Measurements from ENCODE around the gene GOT2. TPM values are rescaled to one million over a fixed set of nuclear protein-coding genes. Genes with fewer than 3 reads are reported as not detected.

GOT2 gene
- total RNA-seq, 1 experiment from 2014 or later = 96.9 TPM

DNA sequence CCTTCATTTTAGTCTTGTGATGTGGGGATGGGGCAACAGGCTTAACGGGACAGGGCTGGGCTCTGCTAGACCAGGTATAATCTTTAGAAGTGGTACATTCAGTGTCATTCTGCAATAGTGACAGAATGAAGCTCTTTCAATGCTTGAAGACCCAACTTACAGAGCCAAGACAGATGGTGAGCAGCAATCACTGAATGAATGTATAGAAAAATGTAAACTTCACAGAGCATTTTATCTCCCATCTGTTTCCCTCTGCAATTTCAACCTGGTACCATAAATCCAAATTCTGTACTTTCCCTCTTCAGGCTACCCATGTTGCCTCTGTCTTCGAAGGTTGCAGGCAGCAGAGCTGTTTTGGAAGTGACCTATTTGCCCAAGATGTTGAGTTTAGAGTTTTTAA, 33.5 kb upstream of the GOT2 start:
- ChIA-PET POLR2A (no interaction called here), CTCF (interaction anchor here (0.7 to 1.0 kb wide), 2 partner anchors 9 to 11 kb away, joined by 4 read pairs; no protein-coding TSS in a partner anchor)
- Mint-ChIP-seq H3K9me3 (ENCODE audit: unreplicated experiment) (no peaks in the 10 kb centered on the region), H3K4me1 (ENCODE audit: insufficient read depth, unreplicated experiment) (no peaks in the 10 kb centered on the region), H3K27me3 (ENCODE audit: insufficient read depth, unreplicated experiment) (no peaks in the 10 kb centered on the region), H3K36me3 (ENCODE audit: insufficient read depth, unreplicated experiment) (no peaks in the 10 kb centered on the region), H3K27ac (ENCODE audit: low read depth, unreplicated experiment) (no peak overlapping the region), H3K4me3 (ENCODE audit: unreplicated experiment) (no peak overlapping the region)
- intact Hi-C loops (cut with micrococcal nuclease) = no loop called here
- no TSS peak for BruUV-seq (replicated peaks)
- DNase-seq (ENCODE audit: unreplicated experiment) = no peak
- TF ChIP-seq, protein P1, sequence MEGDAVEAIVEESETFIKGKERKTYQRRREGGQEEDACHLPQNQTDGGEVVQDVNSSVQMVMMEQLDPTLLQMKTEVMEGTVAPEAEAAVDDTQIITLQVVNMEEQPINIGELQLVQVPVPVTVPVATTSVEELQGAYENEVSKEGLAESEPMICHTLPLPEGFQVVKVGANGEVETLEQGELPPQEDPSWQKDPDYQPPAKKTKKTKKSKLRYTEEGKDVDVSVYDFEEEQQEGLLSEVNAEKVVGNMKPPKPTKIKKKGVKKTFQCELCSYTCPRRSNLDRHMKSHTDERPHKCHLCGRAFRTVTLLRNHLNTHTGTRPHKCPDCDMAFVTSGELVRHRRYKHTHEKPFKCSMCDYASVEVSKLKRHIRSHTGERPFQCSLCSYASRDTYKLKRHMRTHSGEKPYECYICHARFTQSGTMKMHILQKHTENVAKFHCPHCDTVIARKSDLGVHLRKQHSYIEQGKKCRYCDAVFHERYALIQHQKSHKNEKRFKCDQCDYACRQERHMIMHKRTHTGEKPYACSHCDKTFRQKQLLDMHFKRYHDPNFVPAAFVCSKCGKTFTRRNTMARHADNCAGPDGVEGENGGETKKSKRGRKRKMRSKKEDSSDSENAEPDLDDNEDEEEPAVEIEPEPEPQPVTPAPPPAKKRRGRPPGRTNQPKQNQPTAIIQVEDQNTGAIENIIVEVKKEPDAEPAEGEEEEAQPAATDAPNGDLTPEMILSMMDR (IDR thresholded peaks at IDR 0.05; ENCODE audit: unreplicated experiment) = no peak

DNA sequence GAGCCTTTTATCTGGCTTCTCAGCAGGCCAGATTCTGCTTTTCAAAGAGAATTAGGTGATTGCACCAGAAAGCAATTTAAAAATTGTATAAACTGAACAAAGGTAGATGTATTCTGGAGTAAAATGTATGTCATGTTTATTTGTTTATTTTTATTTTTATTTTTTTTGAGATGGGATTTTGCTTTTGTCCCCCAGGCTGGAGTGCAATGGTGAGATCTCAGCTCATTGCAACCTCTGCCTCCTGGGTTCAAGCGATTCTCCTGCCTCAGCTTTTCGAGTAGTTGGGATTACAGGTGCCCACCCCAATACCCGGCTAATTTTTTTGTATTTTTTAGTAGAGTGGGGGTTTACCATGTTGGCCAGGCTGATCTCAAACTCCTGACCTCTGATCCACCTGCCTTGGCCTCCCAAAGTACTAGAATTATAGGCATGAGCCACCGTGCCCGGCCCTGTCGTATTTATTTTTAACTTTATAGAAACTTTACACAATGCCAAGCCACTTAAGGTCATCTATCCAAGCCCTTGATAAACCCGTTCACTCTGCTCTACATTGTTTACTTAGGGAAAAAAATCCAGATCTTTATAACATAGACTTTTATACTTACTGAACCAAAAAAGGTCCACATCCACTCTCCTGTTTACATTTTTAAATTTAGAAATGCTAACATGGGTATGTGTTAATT, 22.7 kb upstream of the GOT2 start:
- TF ChIP-seq, protein P1 (IDR thresholded peaks at IDR 0.05; ENCODE audit: unreplicated experiment) = no peak
- H3K4me1 Mint-ChIP-seq (ENCODE audit: insufficient read depth, unreplicated experiment) = no peaks in the 10 kb centered on the region
- no peak overlapping the region for H3K4me3 Mint-ChIP-seq (ENCODE audit: unreplicated experiment)
- peaks cover 3% of the 10 kb centered on the region for H3K36me3 Mint-ChIP-seq (ENCODE audit: insufficient read depth, unreplicated experiment)
- ChIA-PET POLR2A (interaction anchor here (0.9 to 1.4 kb wide), 2 partner anchors 72 to 78 kb away, joined by 4 to 6 read pairs; partner anchors contain the start of gene SLC38A7), CTCF (interaction anchor here (0.7 to 5.8 kb wide), 13 partner anchors 11 to 197 kb away, joined by 3 to 36 read pairs (median 5); partner anchors contain the start of genes GOT2 and SLC38A7)
- no peak for DNase-seq (ENCODE audit: unreplicated experiment)
- no TSS peak for BruUV-seq (replicated peaks)
- no peaks in the 10 kb centered on the region for H3K9me3 Mint-ChIP-seq (ENCODE audit: unreplicated experiment)
- no peak overlapping the region for H3K27ac Mint-ChIP-seq (ENCODE audit: low read depth, unreplicated experiment)
- intact Hi-C loops (cut with micrococcal nuclease) = loop anchor here (5.0 kb wide), 1 partner anchor 419 kb away; no protein-coding TSS in a partner anchor
- H3K27me3 Mint-ChIP-seq (ENCODE audit: insufficient read depth, unreplicated experiment) = no peaks in the 10 kb centered on the region

GRCh38 chr16:58755989-58756649, 22.0 kb upstream of the GOT2 start:
- Mint-ChIP-seq H3K27me3 (ENCODE audit: insufficient read depth, unreplicated experiment) (no peaks in the 10 kb centered on the region), H3K27ac (ENCODE audit: low read depth, unreplicated experiment) (no peak overlapping the region), H3K36me3 (ENCODE audit: insufficient read depth, unreplicated experiment) (peaks cover 7% of the 10 kb centered on the region), H3K9me3 (ENCODE audit: unreplicated experiment) (no peaks in the 10 kb centered on the region), H3K4me1 (ENCODE audit: insufficient read depth, unreplicated experiment) (no peaks in the 10 kb centered on the region), H3K4me3 (ENCODE audit: unreplicated experiment) (no peak overlapping the region)
- TF ChIP-seq, protein P1 (IDR thresholded peaks at IDR 0.05; ENCODE audit: unreplicated experiment) = peak; percentile 54
- CTCF ChIA-PET = interaction anchor here (0.5 to 5.8 kb wide), 20 partner anchors 8 to 1406 kb away, joined by 3 to 36 read pairs (median 4); partner anchors contain the start of genes GOT2 and SLC38A7
- POLR2A ChIA-PET = interaction anchor here (0.9 to 1.4 kb wide), 2 partner anchors 72 to 77 kb away, joined by 4 to 6 read pairs; partner anchors contain the start of gene SLC38A7
- DNase-seq (ENCODE audit: unreplicated experiment) = peak; percentile 68
- intact Hi-C loops (cut with micrococcal nuclease) = loop anchor here (5.0 kb wide), 1 partner anchor 419 kb away; no protein-coding TSS in a partner anchor
- BruUV-seq (replicated peaks) = no TSS peak

- BruUV-seq (replicated peaks) = no TSS peak
- H3K4me1 Mint-ChIP-seq (ENCODE audit: insufficient read depth, unreplicated experiment) = no peaks in the 10 kb centered on the region
- peaks cover 12% of the 10 kb centered on the region for H3K36me3 Mint-ChIP-seq (ENCODE audit: insufficient read depth, unreplicated experiment)
- TF ChIP-seq, protein P1 (IDR thresholded peaks at IDR 0.05; ENCODE audit: unreplicated experiment) = no peak
- intact Hi-C loops (cut with micrococcal nuclease) = no loop called here
- H3K9me3 Mint-ChIP-seq (ENCODE audit: unreplicated experiment) = no peaks in the 10 kb centered on the region
- no peak for DNase-seq (ENCODE audit: unreplicated experiment)
- H3K4me3 Mint-ChIP-seq (ENCODE audit: unreplicated experiment) = no peak overlapping the region
- CTCF ChIA-PET = interaction anchor here (0.7 to 5.8 kb wide), 3 partner anchors 21 to 417 kb away, joined by 3 to 36 read pairs (median 3); no protein-coding TSS in a partner anchor
- no peaks in the 10 kb centered on the region for H3K27me3 Mint-ChIP-seq (ENCODE audit: insufficient read depth, unreplicated experiment)
- POLR2A ChIA-PET = no interaction called here
- no peak overlapping the region for H3K27ac Mint-ChIP-seq (ENCODE audit: low read depth, unreplicated experiment)
Observed at GRCh38 chr16:58753711-58754134, 19.6 kb upstream of the GOT2 start.
